Tibial nerve (tissue), 4 donors: ENCODE measurements around the gene FOXK2. TPM values are rescaled to one million over a fixed set of nuclear protein-coding genes. Genes with fewer than 3 reads are reported as not detected.
A peak's percentile ranks its signal among the peaks of the same experiment; 100 is the strongest.
"Not testable (repeated sequence)": the region's sequence is repeated elsewhere in the genome, so short reads cannot be mapped to it uniquely, and the experiment has no call there.

Experiments used
- DNase-seq, 2 donors: peaks; one replicate each; pipeline ENCODE4 v3.0.0-alpha.2; 2019; ENCODE audit warnings: low spot score in 2 of 2
- H3K27ac ChIP-seq, 4 donors: fragments of 200-600 bp; sonication (generic) in 3 of 4; one replicate each; pipeline ENCODE4 v1.5.1; 2017 to 2019; ENCODE audit warnings: mild to moderate bottlenecking in 1 of 4
- H3K27me3 ChIP-seq, 2 donors: fragments of 200-600 bp; sonication (generic) in 1 of 2; one replicate each; pipeline versions ENCODE4 v1.5.1 to v1.6.0; 2017 to 2019
- H3K36me3 ChIP-seq, 3 donors: fragments of 200-600 bp; sonication (generic); one replicate each; pipeline ENCODE4 v1.5.1; 2018 to 2019
- H3K4me1 ChIP-seq, 4 donors: fragments of 200-600 bp; sonication (generic) in 3 of 4; one replicate each; pipeline ENCODE4 v1.5.1; 2017 to 2019
- H3K4me3 ChIP-seq, 4 donors: fragments of 200-600 bp; sonication (generic) in 3 of 4; one replicate each; pipeline ENCODE4 v1.5.1; 2017 to 2019; ENCODE audit warnings: mild to moderate bottlenecking in 1 of 4, moderate library complexity in 1 of 4
- H3K9me3 ChIP-seq, 4 donors: fragments of 200-600 bp; sonication (generic) in 3 of 4; one replicate each; pipeline ENCODE4 v1.5.1; 2017 to 2019
- CTCF ChIP-seq, 5 experiments: fragments of 200-600 bp in 3 of 5; fragments of 450-650 bp in 2 of 5; sonication (generic) in 3 of 5; IDR thresholded peaks; one replicate each; pipeline ENCODE4 v1.5.1; 2016 to 2019; ENCODE audit warnings: antibody characterized with exemption in 5 of 5, mild to moderate bottlenecking in 3 of 5, moderate library complexity in 2 of 5
- EP300 ChIP-seq, 2 donors: sonication (generic); formaldehyde crosslinking; IDR thresholded peaks; one replicate each; pipeline ENCODE4 v1.6.1; 2017; ENCODE audit warnings: antibody characterized with exemption in 2 of 2, mild to moderate bottlenecking in 1 of 2
- POLR2A ChIP-seq, 2 donors: fragments of 450-650 bp; IDR thresholded peaks; one replicate each; pipeline ENCODE4 v1.6.1; 2017; ENCODE audit warnings: antibody characterized with exemption in 2 of 2, mild to moderate bottlenecking in 2 of 2, moderate library complexity in 2 of 2
- WGBS, 2 donors: methylation state at CpG; one replicate each; pipeline ENCODE4 v1.1.5; 2018; 5-methylcytosine and 5-hydroxymethylcytosine counted together
- total RNA-seq, 4 donors: library from RNA; depleted of rRNA; stranded (reverse); fragments of >200 nt; gene quantifications; one replicate each; pipeline ENCODE4 v1.1.0, GENCODE V29; 2016

Gene FOXK2
- total RNA-seq, 4 donors from 2014 or later, result 29.6 to 65.4 (median 33.3) TPM

- Histone ChIP-seq H3K36me3 (no peaks in the 10 kb centered on the region), H3K27ac (peak overlapping the region in 2 of 4 donors; percentile 71 to 72), H3K4me3 (no peak overlapping the region), H3K27me3 (no peaks in the 10 kb centered on the region), H3K9me3 (no peaks in the 10 kb centered on the region), H3K4me1 (peaks cover 0 to 60% (median 28%) of the 10 kb centered on the region in 4 donors)
- TF ChIP-seq EP300 (IDR thresholded peaks at IDR 0.05) (no peak), POLR2A (IDR thresholded peaks at IDR 0.05) (no peak), CTCF (IDR thresholded peaks at IDR 0.05) (no peak)
- DNase-seq, result no peak
- WGBS, 2 donors, result 75 to 77% methylated on average over 16 to 18 of the region's 18 CpGs
Observed at GRCh38 chr17:82553210-82553930, 33.8 kb downstream of the FOXK2 start.

- not testable (repeated sequence) for H3K27me3 ChIP-seq, H3K9me3 ChIP-seq, DNase-seq, H3K36me3 ChIP-seq, H3K4me3 ChIP-seq, H3K27ac ChIP-seq
- H3K4me1 ChIP-seq, result peaks cover 0 to 62% (median 16%) of the 10 kb centered on the region in 4 donors
- WGBS, 2 donors, result 88 to 100% methylated on average over 2 of the region's 2 CpGs
Observed at GRCh38 chr17:82557510-82557909, 38.0 kb downstream of the FOXK2 start.

GRCh38 chr17:82559566-82560251, 40.2 kb downstream of the FOXK2 start:
- DNase-seq, result no peak
- H3K4me1 ChIP-seq, result peaks cover 0 to 60% (median 4%) of the 10 kb centered on the region in 4 donors
- 72 to 74% methylated on average over 11 of the region's 11 CpGs for WGBS, 2 donors
- no peaks in the 10 kb centered on the region for H3K9me3 ChIP-seq
- no peaks in the 10 kb centered on the region for H3K27me3 ChIP-seq
- H3K27ac ChIP-seq, result no peak overlapping the region
- H3K4me3 ChIP-seq, result no peak overlapping the region
- H3K36me3 ChIP-seq, result no peaks in the 10 kb centered on the region
- TF ChIP-seq CTCF (IDR thresholded peaks at IDR 0.05) (no peak), POLR2A (IDR thresholded peaks at IDR 0.05) (no peak), EP300 (IDR thresholded peaks at IDR 0.05) (no peak)

DNA sequence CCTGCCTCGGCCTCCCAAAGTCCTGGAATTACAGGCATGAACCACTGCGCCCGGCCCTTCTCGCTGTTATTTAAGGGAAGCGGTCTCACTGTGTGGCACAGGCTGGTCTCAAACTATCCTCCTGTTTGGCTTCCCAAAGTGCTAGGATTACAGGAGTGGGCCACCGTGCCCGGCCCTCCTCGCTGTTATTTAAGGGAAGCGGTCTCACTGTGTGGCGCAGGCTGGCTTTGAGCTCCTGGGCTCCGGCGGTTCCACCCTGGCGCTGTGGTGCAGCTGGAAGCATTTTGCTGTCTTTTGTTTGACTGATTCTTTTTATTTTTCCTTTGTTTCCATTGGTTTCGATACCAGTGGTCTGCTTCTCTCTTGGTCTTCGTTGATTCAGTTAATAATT, 40.7 kb downstream of the FOXK2 start:
- WGBS, 2 donors, result 87 to 88% methylated on average over 15 of the region's 15 CpGs
- DNase-seq, result no peak
- Histone ChIP-seq H3K27ac (no peak overlapping the region), H3K36me3 (no peaks in the 10 kb centered on the region), H3K27me3 (no peaks in the 10 kb centered on the region), H3K9me3 (no peaks in the 10 kb centered on the region), H3K4me3 (no peak overlapping the region), H3K4me1 (peaks cover 0 to 57% (median 3%) of the 10 kb centered on the region in 4 donors)
- TF ChIP-seq CTCF (IDR thresholded peaks at IDR 0.05), result no peak
- no peak for TF ChIP-seq POLR2A (IDR thresholded peaks at IDR 0.05)
- no peak for TF ChIP-seq EP300 (IDR thresholded peaks at IDR 0.05)

GRCh38 chr17:82560802-82561428, 41.4 kb downstream of the FOXK2 start:
- Histone ChIP-seq H3K36me3 (peaks cover 0 to 5% (median 0%) of the 10 kb centered on the region in 3 donors), H3K27ac (no peak overlapping the region), H3K4me1 (peaks cover 0 to 62% (median 3%) of the 10 kb centered on the region in 4 donors), H3K4me3 (no peak overlapping the region), H3K9me3 (no peaks in the 10 kb centered on the region), H3K27me3 (no peaks in the 10 kb centered on the region)
- 77 to 84% methylated on average over 9 of the region's 9 CpGs for WGBS, 2 donors
- DNase-seq, result no peak
- no peak for TF ChIP-seq CTCF (IDR thresholded peaks at IDR 0.05)
- no peak for TF ChIP-seq EP300 (IDR thresholded peaks at IDR 0.05)
- no peak for TF ChIP-seq POLR2A (IDR thresholded peaks at IDR 0.05)
